ENCODE results near the gene RFLNA. TPM values are rescaled to one million over a fixed set of nuclear protein-coding genes. Genes with fewer than 3 reads are reported as not detected.

The RFLNA gene
- total RNA-seq, 1 donor from 2014 or later, result 1.0 TPM

GRCh38 chr12:124283326-124283725 lies 11.6 kb upstream of the RFLNA start:
- TF ChIP-seq, protein P1, sequence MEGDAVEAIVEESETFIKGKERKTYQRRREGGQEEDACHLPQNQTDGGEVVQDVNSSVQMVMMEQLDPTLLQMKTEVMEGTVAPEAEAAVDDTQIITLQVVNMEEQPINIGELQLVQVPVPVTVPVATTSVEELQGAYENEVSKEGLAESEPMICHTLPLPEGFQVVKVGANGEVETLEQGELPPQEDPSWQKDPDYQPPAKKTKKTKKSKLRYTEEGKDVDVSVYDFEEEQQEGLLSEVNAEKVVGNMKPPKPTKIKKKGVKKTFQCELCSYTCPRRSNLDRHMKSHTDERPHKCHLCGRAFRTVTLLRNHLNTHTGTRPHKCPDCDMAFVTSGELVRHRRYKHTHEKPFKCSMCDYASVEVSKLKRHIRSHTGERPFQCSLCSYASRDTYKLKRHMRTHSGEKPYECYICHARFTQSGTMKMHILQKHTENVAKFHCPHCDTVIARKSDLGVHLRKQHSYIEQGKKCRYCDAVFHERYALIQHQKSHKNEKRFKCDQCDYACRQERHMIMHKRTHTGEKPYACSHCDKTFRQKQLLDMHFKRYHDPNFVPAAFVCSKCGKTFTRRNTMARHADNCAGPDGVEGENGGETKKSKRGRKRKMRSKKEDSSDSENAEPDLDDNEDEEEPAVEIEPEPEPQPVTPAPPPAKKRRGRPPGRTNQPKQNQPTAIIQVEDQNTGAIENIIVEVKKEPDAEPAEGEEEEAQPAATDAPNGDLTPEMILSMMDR (IDR thresholded peaks at IDR 0.05), result no peak
- no peak overlapping the region for H3K27ac ChIP-seq
- no peak for ATAC-seq

GRCh38 chr12:124284368-124284767 lies 10.5 kb upstream of the RFLNA start:
- Histone ChIP-seq H3K9me3 (no peaks in the 10 kb centered on the region), H3K27me3 (peaks cover 4% of the 10 kb centered on the region), H3K27ac (no peak overlapping the region), H3K4me3 (no peak overlapping the region), H3K4me1 (peaks cover 5% of the 10 kb centered on the region), H3K36me3 (no peaks in the 10 kb centered on the region)
- intact Hi-C loops (cut with DNase I), result no loop called here
- ATAC-seq (no peak), DNase-seq (no peak)
- TF ChIP-seq, protein P1 (IDR thresholded peaks at IDR 0.05), result no peak

More at GRCh38 chr12:124283326-124283725, 11.6 kb upstream of the RFLNA start:
- Histone ChIP-seq H3K36me3 (no peaks in the 10 kb centered on the region), H3K27me3 (peaks cover 10% of the 10 kb centered on the region), H3K9me3 (no peaks in the 10 kb centered on the region), H3K4me3 (no peak overlapping the region), H3K4me1 (no peaks in the 10 kb centered on the region)
- intact Hi-C loops (cut with DNase I), result no loop called here
- DNase-seq, result no peak

DNA sequence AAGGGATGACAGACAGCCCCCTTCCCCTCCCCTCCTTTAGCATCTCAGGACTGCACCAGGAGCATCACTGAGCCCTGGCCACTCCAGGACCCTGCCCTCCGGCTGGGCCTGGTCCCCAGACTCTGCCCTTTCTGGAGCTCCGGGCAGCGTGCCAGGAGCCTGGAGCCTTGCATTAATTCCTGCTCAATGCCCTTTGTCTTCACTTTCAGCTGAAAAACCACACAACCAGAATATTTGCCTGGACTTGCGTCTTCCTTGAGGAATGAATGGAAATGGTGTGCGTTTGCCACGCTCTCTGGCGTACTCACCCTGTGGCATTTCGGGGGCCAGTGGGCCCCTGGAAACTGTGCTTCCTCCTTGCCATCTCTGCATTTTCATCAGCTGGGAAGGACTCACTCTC lies 8.5 kb upstream of the RFLNA start:
- Histone ChIP-seq H3K27ac (no peak overlapping the region), H3K4me3 (no peak overlapping the region), H3K4me1 (peaks cover 10% of the 10 kb centered on the region), H3K36me3 (no peaks in the 10 kb centered on the region), H3K27me3 (peaks cover 4% of the 10 kb centered on the region), H3K9me3 (no peaks in the 10 kb centered on the region)
- DNase-seq (no peak), ATAC-seq (no peak)
- intact Hi-C loops (cut with DNase I), result no loop called here
- TF ChIP-seq, protein P1 (IDR thresholded peaks at IDR 0.05), result no peak

GRCh38 chr12:124286971-124287370 lies 7.9 kb upstream of the RFLNA start:
- intact Hi-C loops (cut with DNase I), result no loop called here
- H3K27ac ChIP-seq, result no peak overlapping the region
- no peaks in the 10 kb centered on the region for H3K36me3 ChIP-seq
- peaks cover 4% of the 10 kb centered on the region for H3K27me3 ChIP-seq
- ATAC-seq (no peak), DNase-seq (no peak)
- TF ChIP-seq, protein P1 (IDR thresholded peaks at IDR 0.05), result no peak
- peaks cover 10% of the 10 kb centered on the region for H3K4me1 ChIP-seq
- no peak overlapping the region for H3K4me3 ChIP-seq
- no peaks in the 10 kb centered on the region for H3K9me3 ChIP-seq

GRCh38 chr12:124289634-124290600 lies 5.0 kb upstream of the RFLNA start:
- Histone ChIP-seq H3K9me3 (no peaks in the 10 kb centered on the region), H3K4me1 (peaks cover 10% of the 10 kb centered on the region), H3K36me3 (no peaks in the 10 kb centered on the region), H3K4me3 (no peak overlapping the region), H3K27me3 (peaks cover 11% of the 10 kb centered on the region), H3K27ac (no peak overlapping the region)
- ATAC-seq (peak; percentile 53), DNase-seq (no peak)
- TF ChIP-seq, protein P1 (IDR thresholded peaks at IDR 0.05), result no peak
- intact Hi-C loops (cut with DNase I), result no loop called here
